Cardiac muscle cell (in vitro differentiated cells and primary cell): ENCODE data around the gene ZNF540. TPM values are rescaled to one million over a fixed set of nuclear protein-coding genes. Genes with fewer than 3 reads are reported as not detected.

Source experiments
- DNase-seq, 2 donors: peaks; one replicate each; pipeline versions ENCODE4 v3.0.0 to v3.0.0-alpha.2; 2010 to 2017; ENCODE audit warnings: low read depth in 1 of 2, low spot score in 1 of 2
- H3K27ac ChIP-seq: fragments of 200-600 bp; sonication (generic); 2 replicates; pipeline ENCODE4 v1.5.1; 2016
- H3K27me3 ChIP-seq: fragments of 200-600 bp; sonication (generic); 2 replicates; pipeline ENCODE4 v1.6.0; 2016; ENCODE audit warnings: control low read depth
- H3K36me3 ChIP-seq: fragments of 200-600 bp; sonication (generic); 2 replicates; pipeline ENCODE4 v1.5.1; 2016; ENCODE audit warnings: control low read depth
- H3K4me1 ChIP-seq: fragments of 200-600 bp; sonication (generic); 2 replicates; pipeline ENCODE4 v1.8.1; 2017; ENCODE audit warnings: low read depth, mild to moderate bottlenecking, mixed run types
- H3K4me3 ChIP-seq: fragments of 200-600 bp; sonication (generic); 2 replicates; pipeline ENCODE4 v1.5.1; 2016; ENCODE audit warnings: mild to moderate bottlenecking
- H3K9me3 ChIP-seq: fragments of 200-600 bp; sonication (generic); 2 replicates; pipeline ENCODE4 v1.5.1; 2017; ENCODE audit warnings: low read depth, mild to moderate bottlenecking, control low read depth
- polyA plus RNA-seq: library from polyadenylated mRNA; unstranded; fragments of >200 nt; fragmentation: Nextera tagmentation; extraction: Ambion mirVana; gene quantifications from 2 replicates; pipeline ENCODE4 v1.2.1, GENCODE V29; 2016
- total RNA-seq: library from RNA; depleted of rRNA; stranded (reverse); fragments of >200 nt; gene quantifications from 2 replicates; pipeline ENCODE4 v1.2.3, GENCODE V29; 2016
- TF ChIP-seq, protein P1 (sequence below): IDR thresholded peaks from 2 replicates; pipeline ENCODE4 v1.5.1; 2012; ENCODE audit warnings: low read depth, mild to moderate bottlenecking, low read length

The ZNF540 gene
- total RNA-seq (0.54 and 2.1 TPM in 2 replicates), polyA plus RNA-seq (0.26 and 2.4 TPM in 2 replicates)

- no peaks in the 10 kb centered on the region for H3K9me3 ChIP-seq
- H3K27me3 ChIP-seq: peaks cover 11% of the 10 kb centered on the region
- TF ChIP-seq, protein P1, sequence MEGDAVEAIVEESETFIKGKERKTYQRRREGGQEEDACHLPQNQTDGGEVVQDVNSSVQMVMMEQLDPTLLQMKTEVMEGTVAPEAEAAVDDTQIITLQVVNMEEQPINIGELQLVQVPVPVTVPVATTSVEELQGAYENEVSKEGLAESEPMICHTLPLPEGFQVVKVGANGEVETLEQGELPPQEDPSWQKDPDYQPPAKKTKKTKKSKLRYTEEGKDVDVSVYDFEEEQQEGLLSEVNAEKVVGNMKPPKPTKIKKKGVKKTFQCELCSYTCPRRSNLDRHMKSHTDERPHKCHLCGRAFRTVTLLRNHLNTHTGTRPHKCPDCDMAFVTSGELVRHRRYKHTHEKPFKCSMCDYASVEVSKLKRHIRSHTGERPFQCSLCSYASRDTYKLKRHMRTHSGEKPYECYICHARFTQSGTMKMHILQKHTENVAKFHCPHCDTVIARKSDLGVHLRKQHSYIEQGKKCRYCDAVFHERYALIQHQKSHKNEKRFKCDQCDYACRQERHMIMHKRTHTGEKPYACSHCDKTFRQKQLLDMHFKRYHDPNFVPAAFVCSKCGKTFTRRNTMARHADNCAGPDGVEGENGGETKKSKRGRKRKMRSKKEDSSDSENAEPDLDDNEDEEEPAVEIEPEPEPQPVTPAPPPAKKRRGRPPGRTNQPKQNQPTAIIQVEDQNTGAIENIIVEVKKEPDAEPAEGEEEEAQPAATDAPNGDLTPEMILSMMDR: no peak
- H3K27ac ChIP-seq: peak within 1 kb of the TSS; percentile 92
- peak; percentile 96 to 97 for DNase-seq
- H3K4me1 ChIP-seq: no peaks in the 10 kb centered on the region
- peak within 1 kb of the TSS; percentile 91 for H3K4me3 ChIP-seq
- H3K36me3 ChIP-seq: no peaks in the 10 kb centered on the region
Measured at GRCh38 chr19:37594304-37594981, at the start of gene ZNF540, which contains the start of gene ZNF571. Gene ZNF540, plus strand, starts transcription at chr19:37594876. Its CDS starts 3,572 bp downstream, at chr19:37598448. Gene ZNF571, minus strand, starts transcription at chr19:37594792. Its CDS starts 8,116 bp downstream, at chr19:37586676.

GRCh38 chr19:37551129-37551993, 43.3 kb upstream of the ZNF540 start:
- H3K4me3 ChIP-seq: no peak overlapping the region
- no peak overlapping the region for H3K27ac ChIP-seq
- H3K9me3 ChIP-seq: peaks cover 3% of the 10 kb centered on the region
- no peaks in the 10 kb centered on the region for H3K4me1 ChIP-seq
- TF ChIP-seq, protein P1: peak; percentile 53
- no peaks in the 10 kb centered on the region for H3K36me3 ChIP-seq
- peak in 1 of 2 donors; percentile 84 for DNase-seq
- H3K27me3 ChIP-seq: no peaks in the 10 kb centered on the region

DNA sequence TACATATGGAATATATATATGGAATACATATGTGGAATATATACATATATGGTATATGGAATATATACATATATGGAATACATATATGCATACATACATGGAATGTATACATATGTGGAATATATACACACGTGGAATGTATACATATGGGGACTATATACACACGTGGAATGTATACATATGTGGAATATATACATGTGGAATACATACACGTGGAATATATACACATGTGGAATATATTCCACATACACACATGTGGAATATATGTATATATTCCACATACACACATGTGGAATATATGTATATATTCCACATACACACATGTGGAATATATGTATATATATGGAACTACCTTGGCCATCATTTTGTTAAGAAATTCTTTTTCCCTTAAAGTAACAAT, 31.2 kb upstream of the ZNF540 start:
- Histone ChIP-seq H3K9me3 (peaks cover 14% of the 10 kb centered on the region), H3K27ac (no peak overlapping the region), H3K36me3 (peaks cover 20% of the 10 kb centered on the region), H3K27me3 (no peaks in the 10 kb centered on the region), H3K4me3 (no peak overlapping the region), H3K4me1 (no peaks in the 10 kb centered on the region)
- no peak for DNase-seq
- TF ChIP-seq, protein P1: no peak

- Histone ChIP-seq H3K4me3 (no peak overlapping the region), H3K36me3 (peaks cover 20% of the 10 kb centered on the region), H3K27ac (no peak overlapping the region), H3K4me1 (no peaks in the 10 kb centered on the region), H3K27me3 (no peaks in the 10 kb centered on the region), H3K9me3 (peaks cover 14% of the 10 kb centered on the region)
- TF ChIP-seq, protein P1: no peak
- DNase-seq: no peak
Measured at GRCh38 chr19:37564624-37565369, 29.9 kb upstream of the ZNF540 start.

DNA sequence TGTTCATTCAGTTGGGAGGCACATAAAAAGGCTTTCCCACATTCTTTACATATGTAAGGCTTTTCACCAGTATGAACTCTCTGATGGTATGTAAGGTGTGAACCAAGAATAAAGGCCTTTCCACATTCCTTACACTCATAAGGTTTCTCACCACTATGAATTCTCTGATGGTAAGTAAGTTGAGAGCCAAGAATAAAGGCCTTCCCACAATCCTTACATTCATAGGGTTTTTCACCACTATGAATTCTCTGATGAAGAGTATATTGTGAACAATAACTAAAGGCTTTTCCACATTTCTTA, 29.4 kb upstream of the ZNF540 start:
- TF ChIP-seq, protein P1: no peak
- Histone ChIP-seq H3K27ac (no peak overlapping the region), H3K9me3 (peaks cover 14% of the 10 kb centered on the region), H3K4me3 (no peak overlapping the region), H3K36me3 (peaks cover 20% of the 10 kb centered on the region), H3K27me3 (no peaks in the 10 kb centered on the region), H3K4me1 (no peaks in the 10 kb centered on the region)
- DNase-seq: no peak
